ENCODE results near the gene NEGR1. TPM values are rescaled to one million over a fixed set of nuclear protein-coding genes. Genes with fewer than 3 reads are reported as not detected.

Gene NEGR1
- total and polyA plus RNA-seq, 4 donors: 0.08 to 0.14 (median 0.12) TPM; not detected in 1

DNA sequence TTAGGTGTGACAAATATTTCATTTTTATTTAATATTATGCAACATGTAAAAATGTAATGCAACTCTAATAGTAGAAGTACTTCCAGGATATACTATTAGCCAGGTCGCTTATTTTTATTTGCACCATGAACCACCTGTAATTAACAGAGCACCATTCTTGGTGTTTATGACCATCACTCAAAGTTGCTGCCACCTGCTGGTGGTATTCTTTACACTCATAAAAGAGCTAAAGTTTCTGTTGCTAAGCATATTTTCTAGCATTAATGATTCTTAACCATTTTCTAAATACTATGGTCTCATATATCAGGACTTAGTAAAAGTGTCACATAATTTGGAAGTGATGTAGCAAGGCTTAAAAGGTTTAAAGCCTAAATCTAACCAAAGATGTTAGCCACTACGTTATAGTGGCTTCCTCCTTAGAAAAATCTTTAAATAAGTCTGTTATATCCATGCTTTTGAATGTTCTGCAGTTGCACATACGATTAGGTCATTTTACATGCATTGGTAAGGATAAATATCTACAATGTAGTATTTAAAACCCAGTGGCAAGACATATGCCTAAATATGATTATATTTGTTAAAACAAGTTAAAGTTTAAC, 244.5 kb downstream of the NEGR1 start (continued):
- no peak for TF ChIP-seq GABPA (IDR thresholded peaks at IDR 0.05 in 1 of 2, conservative IDR thresholded peaks at IDR 0.05 in 1 of 2)

GRCh38 chr1:72034827-72035226, 247.5 kb downstream of the NEGR1 start:
- Histone ChIP-seq H3K27me3 (ENCODE audit: control insufficient read depth in 4 of 4, insufficient read depth in 4 of 4, low read length in 3 of 4) (no peaks in the 10 kb centered on the region), H3K4me3 (ENCODE audit: low read depth in 1 of 3, low read length in 3 of 3) (no peak overlapping the region), H3K9ac (ENCODE audit: low read depth in 1 of 2, low read length in 2 of 2) (no peak overlapping the region), H3K4me1 (ENCODE audit: control insufficient read depth in 4 of 4, insufficient read depth in 4 of 4, low read length in 3 of 4) (no peaks in the 10 kb centered on the region), H3K9me3 (ENCODE audit: control insufficient read depth in 4 of 4, low read length in 3 of 4) (no peaks in the 10 kb centered on the region), H3K27ac (ENCODE audit: low read depth in 1 of 2, low read length in 2 of 2) (no peak overlapping the region), H3K36me3 (ENCODE audit: control insufficient read depth in 4 of 4, insufficient read depth in 3 of 4, low read depth in 1 of 4, low read length in 3 of 4) (no peaks in the 10 kb centered on the region)
- WGBS: 85% methylated on average over 9 of the region's 9 CpGs
- TF ChIP-seq HNF4A (conservative IDR thresholded peaks at IDR 0.05) (no peak), RXRA (IDR thresholded peaks at IDR 0.05) (no peak), EGR1 (IDR thresholded peaks at IDR 0.05; ENCODE audit: low read depth in 2 of 2) (no peak), HNF4G (IDR thresholded peaks at IDR 0.05) (no peak), FOXA1 (IDR thresholded peaks at IDR 0.05) (no peak), RAD21 (IDR thresholded peaks at IDR 0.05) (no peak), YY1 (IDR thresholded peaks at IDR 0.05) (no peak), FOXA2 (IDR thresholded peaks at IDR 0.05) (no peak), CTCF (IDR thresholded peaks at IDR 0.05; ENCODE audit: low read depth, low read length, missing input control) (no peak), GABPA (IDR thresholded peaks at IDR 0.05 in 1 of 2, conservative IDR thresholded peaks at IDR 0.05 in 1 of 2) (no peak), TAF1 (conservative IDR thresholded peaks at IDR 0.05) (no peak), JUND (IDR thresholded peaks at IDR 0.05) (no peak), MAX (IDR thresholded peaks at IDR 0.05) (no peak), NR2F2 (IDR thresholded peaks at IDR 0.05) (no peak), SP1 (IDR thresholded peaks at IDR 0.05) (no peak)
- TF ChIP-seq, protein P1, sequence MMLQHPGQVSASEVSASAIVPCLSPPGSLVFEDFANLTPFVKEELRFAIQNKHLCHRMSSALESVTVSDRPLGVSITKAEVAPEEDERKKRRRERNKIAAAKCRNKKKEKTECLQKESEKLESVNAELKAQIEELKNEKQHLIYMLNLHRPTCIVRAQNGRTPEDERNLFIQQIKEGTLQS (IDR thresholded peaks at IDR 0.05): no peak
- TF ChIP-seq, protein P2, sequence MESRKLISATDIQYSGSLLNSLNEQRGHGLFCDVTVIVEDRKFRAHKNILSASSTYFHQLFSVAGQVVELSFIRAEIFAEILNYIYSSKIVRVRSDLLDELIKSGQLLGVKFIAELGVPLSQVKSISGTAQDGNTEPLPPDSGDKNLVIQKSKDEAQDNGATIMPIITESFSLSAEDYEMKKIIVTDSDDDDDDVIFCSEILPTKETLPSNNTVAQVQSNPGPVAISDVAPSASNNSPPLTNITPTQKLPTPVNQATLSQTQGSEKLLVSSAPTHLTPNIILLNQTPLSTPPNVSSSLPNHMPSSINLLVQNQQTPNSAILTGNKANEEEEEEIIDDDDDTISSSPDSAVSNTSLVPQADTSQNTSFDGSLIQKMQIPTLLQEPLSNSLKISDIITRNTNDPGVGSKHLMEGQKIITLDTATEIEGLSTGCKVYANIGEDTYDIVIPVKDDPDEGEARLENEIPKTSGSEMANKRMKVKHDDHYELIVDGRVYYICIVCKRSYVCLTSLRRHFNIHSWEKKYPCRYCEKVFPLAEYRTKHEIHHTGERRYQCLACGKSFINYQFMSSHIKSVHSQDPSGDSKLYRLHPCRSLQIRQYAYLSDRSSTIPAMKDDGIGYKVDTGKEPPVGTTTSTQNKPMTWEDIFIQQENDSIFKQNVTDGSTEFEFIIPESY (IDR thresholded peaks at IDR 0.05): no peak
- TF ChIP-seq, protein P3, sequence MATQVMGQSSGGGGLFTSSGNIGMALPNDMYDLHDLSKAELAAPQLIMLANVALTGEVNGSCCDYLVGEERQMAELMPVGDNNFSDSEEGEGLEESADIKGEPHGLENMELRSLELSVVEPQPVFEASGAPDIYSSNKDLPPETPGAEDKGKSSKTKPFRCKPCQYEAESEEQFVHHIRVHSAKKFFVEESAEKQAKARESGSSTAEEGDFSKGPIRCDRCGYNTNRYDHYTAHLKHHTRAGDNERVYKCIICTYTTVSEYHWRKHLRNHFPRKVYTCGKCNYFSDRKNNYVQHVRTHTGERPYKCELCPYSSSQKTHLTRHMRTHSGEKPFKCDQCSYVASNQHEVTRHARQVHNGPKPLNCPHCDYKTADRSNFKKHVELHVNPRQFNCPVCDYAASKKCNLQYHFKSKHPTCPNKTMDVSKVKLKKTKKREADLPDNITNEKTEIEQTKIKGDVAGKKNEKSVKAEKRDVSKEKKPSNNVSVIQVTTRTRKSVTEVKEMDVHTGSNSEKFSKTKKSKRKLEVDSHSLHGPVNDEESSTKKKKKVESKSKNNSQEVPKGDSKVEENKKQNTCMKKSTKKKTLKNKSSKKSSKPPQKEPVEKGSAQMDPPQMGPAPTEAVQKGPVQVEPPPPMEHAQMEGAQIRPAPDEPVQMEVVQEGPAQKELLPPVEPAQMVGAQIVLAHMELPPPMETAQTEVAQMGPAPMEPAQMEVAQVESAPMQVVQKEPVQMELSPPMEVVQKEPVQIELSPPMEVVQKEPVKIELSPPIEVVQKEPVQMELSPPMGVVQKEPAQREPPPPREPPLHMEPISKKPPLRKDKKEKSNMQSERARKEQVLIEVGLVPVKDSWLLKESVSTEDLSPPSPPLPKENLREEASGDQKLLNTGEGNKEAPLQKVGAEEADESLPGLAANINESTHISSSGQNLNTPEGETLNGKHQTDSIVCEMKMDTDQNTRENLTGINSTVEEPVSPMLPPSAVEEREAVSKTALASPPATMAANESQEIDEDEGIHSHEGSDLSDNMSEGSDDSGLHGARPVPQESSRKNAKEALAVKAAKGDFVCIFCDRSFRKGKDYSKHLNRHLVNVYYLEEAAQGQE (IDR thresholded peaks at IDR 0.05): no peak
- no peak for DNase-seq (ENCODE audit: low spot score)
